AG04450 (cell line): ENCODE results near the gene VAV1. TPM values are rescaled to one million over a fixed set of nuclear protein-coding genes. Genes with fewer than 3 reads are reported as not detected.

Source experiments
- CTCF ChIA-PET: fragments of 300-600, 350-600 bp; formaldehyde crosslinking; extraction: SDS; loops from one replicate; lab custom pipeline; 2022; ENCODE audit warnings: antibody characterized with exemption, inconsistent platforms; lab: Charles Lee
- POLR2A ChIA-PET: fragments of 350-600 bp; formaldehyde crosslinking; extraction: SDS; loops from one replicate; lab custom pipeline; 2021; ENCODE audit warnings: antibody characterized with exemption, inconsistent platforms; lab: Yijun Ruan, JAX
- DNase-seq: peaks from one replicate; pipeline ENCODE4 v3.0.0-alpha.2; 2011; ENCODE audit warnings: low read depth, low spot score
- H3K27ac ChIP-seq: one replicate; pipeline ENCODE4 v1.5.1; 2012; ENCODE audit warnings: low read depth, low read length, control low read depth
- H3K27me3 ChIP-seq: one replicate; pipeline ENCODE4 v1.6.0; 2012; ENCODE audit warnings: low read length; ENCODE audit not compliant: control insufficient read depth, insufficient read depth
- H3K4me3 ChIP-seq: 2 replicates; pipeline ENCODE4 v1.5.1; 2011; ENCODE audit warnings: mild to moderate bottlenecking, low read depth, low read length, control low read depth
- H3K9me3 ChIP-seq: 2 replicates; pipeline ENCODE4 v1.5.1; 2012; ENCODE audit warnings: low read length; ENCODE audit not compliant: control insufficient read depth, insufficient read depth
- polyA plus RNA-seq: library from polyadenylated mRNA; depleted of rRNA; stranded (reverse); fragments of >200 nt; gene quantifications from 2 replicates; pipeline ENCODE4 v1.2.3, GENCODE V29; 2011
- TF ChIP-seq, protein P1 (sequence below): IDR thresholded peaks from 2 replicates; pipeline ENCODE4 v1.5.1; 2011; ENCODE audit warnings: low read depth, low read length, control low read depth, inconsistent platforms

Gene VAV1
- polyA plus RNA-seq, 1 experiment, result not detected

- H3K27me3 ChIP-seq, result no peaks in the 10 kb centered on the region
- no peak overlapping the region for H3K27ac ChIP-seq
- ChIA-PET POLR2A (no interaction called here), CTCF (no interaction called here)
- DNase-seq, result no peak
- no peak overlapping the region for H3K4me3 ChIP-seq
- H3K9me3 ChIP-seq, result peaks cover 58% of the 10 kb centered on the region
- TF ChIP-seq, protein P1, sequence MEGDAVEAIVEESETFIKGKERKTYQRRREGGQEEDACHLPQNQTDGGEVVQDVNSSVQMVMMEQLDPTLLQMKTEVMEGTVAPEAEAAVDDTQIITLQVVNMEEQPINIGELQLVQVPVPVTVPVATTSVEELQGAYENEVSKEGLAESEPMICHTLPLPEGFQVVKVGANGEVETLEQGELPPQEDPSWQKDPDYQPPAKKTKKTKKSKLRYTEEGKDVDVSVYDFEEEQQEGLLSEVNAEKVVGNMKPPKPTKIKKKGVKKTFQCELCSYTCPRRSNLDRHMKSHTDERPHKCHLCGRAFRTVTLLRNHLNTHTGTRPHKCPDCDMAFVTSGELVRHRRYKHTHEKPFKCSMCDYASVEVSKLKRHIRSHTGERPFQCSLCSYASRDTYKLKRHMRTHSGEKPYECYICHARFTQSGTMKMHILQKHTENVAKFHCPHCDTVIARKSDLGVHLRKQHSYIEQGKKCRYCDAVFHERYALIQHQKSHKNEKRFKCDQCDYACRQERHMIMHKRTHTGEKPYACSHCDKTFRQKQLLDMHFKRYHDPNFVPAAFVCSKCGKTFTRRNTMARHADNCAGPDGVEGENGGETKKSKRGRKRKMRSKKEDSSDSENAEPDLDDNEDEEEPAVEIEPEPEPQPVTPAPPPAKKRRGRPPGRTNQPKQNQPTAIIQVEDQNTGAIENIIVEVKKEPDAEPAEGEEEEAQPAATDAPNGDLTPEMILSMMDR, result no peak
Measured at GRCh38 chr19:6821639-6822310, 49.3 kb downstream of the VAV1 start.

DNA sequence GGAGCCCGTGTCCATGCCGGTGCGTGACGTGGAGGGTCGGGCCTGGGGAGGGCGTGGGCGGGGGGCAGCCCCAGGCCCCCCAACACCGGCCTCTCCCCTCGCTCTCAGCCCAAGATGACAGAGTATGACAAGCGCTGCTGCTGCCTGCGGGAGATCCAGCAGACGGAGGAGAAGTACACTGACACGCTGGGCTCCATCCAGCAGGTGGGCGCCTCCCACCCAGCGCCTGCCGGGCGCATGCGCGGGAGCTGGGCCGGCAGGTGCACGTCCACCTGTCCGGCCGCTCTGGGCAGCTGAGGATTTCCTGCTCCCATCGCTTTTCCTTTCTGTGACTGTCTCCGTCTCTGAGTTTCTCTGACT is 49.8 kb downstream of the VAV1 start:
- H3K4me3 ChIP-seq, result no peak overlapping the region
- ChIA-PET POLR2A (no interaction called here), CTCF (no interaction called here)
- H3K27ac ChIP-seq, result no peak overlapping the region
- H3K27me3 ChIP-seq, result no peaks in the 10 kb centered on the region
- peaks cover 56% of the 10 kb centered on the region for H3K9me3 ChIP-seq
- TF ChIP-seq, protein P1, result no peak
- no peak for DNase-seq

GRCh38 chr19:6825076-6825774 is 52.7 kb downstream of the VAV1 start:
- ChIA-PET CTCF (no interaction called here), POLR2A (no interaction called here)
- DNase-seq, result no peak
- Histone ChIP-seq H3K27ac (no peak overlapping the region), H3K9me3 (peaks cover 67% of the 10 kb centered on the region), H3K4me3 (no peak overlapping the region), H3K27me3 (no peaks in the 10 kb centered on the region)
- TF ChIP-seq, protein P1, result no peak

DNA sequence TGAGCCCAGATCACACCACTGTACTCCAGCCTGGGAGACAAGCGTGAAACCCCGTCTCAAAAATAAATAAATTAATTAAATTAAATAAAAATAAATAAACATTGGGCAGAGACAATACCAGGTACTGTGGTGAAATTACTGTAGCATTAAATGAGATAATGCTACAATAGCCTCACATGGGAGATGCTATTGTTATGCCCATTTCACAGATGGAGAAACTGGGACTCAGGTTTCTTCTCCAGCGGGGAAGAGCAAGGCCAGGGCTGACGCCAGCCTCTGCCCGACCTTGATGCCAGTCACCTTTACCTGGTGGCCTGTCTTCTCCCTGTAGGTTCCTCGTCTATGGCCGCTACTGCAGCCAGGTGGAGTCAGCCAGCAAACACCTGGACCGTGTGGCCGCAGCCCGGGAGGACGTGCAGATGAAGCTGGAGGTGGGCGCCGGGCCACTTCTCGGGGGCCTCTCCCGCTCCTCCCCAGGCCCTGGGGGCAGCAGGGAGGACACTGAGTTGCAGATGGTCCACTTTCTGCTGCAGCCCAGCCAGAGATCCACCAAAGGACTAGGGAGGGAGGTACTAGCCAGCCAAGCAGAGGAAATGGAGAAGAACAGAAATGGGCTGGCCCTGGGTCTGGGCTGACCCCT is 53.9 kb downstream of the VAV1 start:
- no peak for DNase-seq
- ChIA-PET CTCF (no interaction called here), POLR2A (no interaction called here)
- TF ChIP-seq, protein P1, result no peak
- Histone ChIP-seq H3K27ac (no peak overlapping the region), H3K9me3 (peaks cover 58% of the 10 kb centered on the region), H3K4me3 (no peak overlapping the region), H3K27me3 (no peaks in the 10 kb centered on the region)

DNA sequence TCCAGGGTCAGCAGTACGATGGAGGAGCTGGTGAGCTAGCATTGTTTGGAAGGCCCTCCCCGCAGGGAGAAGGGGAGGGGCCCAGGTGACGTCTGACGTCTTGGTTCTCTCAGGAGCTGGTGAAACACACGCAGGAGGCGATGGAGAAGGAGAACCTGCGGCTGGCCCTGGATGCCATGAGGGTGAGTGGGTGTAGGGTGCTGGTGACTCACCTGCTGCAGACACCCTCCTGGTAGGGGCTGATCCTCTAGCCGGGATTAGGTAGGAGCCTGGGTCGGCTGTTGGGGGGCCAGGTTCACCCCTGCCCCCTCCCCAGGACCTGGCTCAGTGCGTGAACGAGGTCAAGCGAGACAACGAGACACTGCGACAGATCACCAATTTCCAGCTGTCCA is 55.8 kb downstream of the VAV1 start:
- TF ChIP-seq, protein P1, result no peak
- ChIA-PET CTCF (no interaction called here), POLR2A (no interaction called here)
- Histone ChIP-seq H3K9me3 (peaks cover 48% of the 10 kb centered on the region), H3K27ac (no peak overlapping the region), H3K27me3 (no peaks in the 10 kb centered on the region), H3K4me3 (no peak overlapping the region)
- DNase-seq, result no peak
